GM18951 (cell line): ENCODE data around the gene SIPA1L3.

Experiments
- POLR2A ChIP-seq: IDR thresholded peaks from 4 replicates; pipeline ENCODE4 v1.6.1; 2011; ENCODE audit warnings: mild to moderate bottlenecking; ENCODE audit not compliant: insufficient read length, insufficient read depth; ENCODE audit errors: extremely low read depth
- in situ Hi-C: fragments of 300-500 bp; cut with MboI; formaldehyde crosslinking; loops from one replicate; pipeline ENCODE4 v1.12.0; 2022; ENCODE audit warnings: low sequenced_read_pairs, mixed read lengths, inconsistent platforms; ENCODE audit not compliant: unreplicated experiment

Gene SIPA1L3

DNA sequence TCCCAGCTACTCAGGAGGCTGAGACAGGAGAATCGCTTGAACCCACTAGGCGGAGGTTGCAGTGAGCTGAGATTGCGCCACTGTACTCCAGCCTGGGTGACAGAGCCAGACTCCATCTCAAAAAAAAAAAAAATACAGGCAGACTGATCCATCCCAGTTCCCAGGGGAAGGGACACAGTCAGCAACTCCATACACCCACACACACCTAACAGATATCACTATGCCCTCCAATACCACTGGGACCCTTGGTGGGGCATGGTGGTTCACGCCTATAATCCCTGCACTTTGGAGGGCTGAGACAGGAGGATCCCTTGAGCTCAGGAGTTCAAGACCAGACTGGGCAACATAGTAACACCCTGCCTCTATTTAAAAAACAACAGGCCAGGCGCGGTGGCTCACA is 314.4 kb downstream of the SIPA1L3 start:
- in situ Hi-C loops = no loop called here
- no peak for TF ChIP-seq POLR2A

DNA sequence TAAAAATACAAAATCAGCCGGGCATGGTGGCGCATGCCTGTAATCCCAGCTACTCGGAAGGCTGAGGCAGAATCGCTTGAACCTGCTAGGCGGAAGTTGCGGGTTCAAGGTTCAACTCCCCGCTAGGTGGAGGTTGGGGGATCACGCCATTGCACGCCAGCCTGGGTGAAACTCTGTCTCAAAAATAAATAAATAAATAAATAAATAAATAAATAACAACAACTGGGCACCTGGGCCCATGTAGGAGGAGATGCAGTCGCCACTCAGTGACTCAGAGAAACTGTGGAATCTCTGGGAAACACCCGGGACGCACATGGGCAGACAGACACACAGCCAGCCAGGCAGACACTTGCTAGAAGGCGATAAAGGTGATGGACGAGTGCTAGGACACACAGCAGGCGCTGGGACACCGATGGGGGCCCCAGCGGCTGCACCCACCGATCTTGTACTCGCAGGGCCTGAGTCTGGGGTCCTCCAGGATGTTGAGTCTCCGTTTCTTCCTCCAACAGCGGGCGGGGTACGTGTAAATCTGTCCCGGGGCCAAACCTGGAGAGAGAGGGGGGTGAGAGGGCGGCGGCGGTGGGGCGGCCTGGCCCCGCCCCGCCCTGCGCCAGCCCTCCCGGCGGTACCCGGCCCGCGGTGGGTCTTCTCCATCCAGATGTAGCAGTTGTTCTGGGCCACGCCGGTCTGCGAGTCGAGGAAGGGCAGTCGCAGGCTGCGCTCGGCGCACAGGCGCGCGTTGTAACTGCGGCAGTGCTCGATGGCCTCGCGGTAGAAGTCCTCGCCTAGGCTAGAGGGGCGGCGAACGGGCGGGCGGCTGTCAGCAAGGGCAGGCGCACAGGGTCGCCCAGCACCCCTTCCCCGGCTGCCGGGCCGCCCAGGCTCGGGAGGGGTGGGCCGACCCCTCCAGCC is 315.2 kb downstream of the SIPA1L3 start:
- TF ChIP-seq POLR2A = no peak
- in situ Hi-C loops = no loop called here

DNA sequence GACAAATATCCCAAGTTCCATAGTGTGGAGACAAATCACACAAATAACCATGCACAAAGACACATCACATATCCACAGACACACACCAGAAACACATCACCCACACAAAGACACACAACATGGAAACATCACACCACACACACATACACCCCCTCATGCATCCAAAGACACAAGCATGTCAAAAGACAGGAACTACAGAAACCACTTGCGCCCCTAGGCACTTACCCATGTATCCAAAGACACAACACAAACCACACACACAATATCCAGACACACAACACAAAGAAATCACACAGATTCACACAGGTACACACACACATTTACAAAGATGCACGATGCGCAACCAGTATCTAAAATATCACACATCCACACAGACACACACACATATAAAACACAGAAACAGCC is 316.1 kb downstream of the SIPA1L3 start:
- no peak for TF ChIP-seq POLR2A
- in situ Hi-C loops = no loop called here

DNA sequence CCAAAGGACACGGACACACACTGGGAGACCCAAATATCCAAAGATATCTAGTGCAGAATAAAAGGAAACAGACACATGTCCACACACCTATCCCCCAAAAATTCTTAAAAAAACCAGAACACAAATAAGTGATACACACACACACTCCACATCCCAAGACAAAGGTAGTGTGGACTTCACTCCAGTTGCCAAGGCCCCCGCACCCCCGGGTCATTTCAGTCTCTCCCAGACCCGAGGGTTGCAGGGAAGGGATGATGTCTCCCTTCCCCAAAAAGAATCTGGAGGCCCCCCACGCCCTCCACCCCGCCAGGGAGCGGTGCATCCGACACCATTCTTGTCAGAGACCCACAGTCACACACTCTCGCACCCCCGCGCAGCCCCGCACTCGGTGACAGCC is 316.6 kb downstream of the SIPA1L3 start:
- TF ChIP-seq POLR2A = no peak
- in situ Hi-C loops = no loop called here

- peak; percentile 37 for TF ChIP-seq POLR2A
- in situ Hi-C loops = no loop called here
Observed at GRCh38 chr19:38224014-38224862, 317.2 kb downstream of the SIPA1L3 start, which contains the start of gene DPF1. DPF1 (minus strand) TSS chr19:38224222; CDS start chr19:38224142, 80 bp downstream.

GRCh38 chr19:38224863-38225218 is 317.8 kb downstream of the SIPA1L3 start:
- in situ Hi-C loops = loop anchor here (25.0 kb wide), 1 partner anchor 338 kb away; no protein-coding TSS in a partner anchor

DNA sequence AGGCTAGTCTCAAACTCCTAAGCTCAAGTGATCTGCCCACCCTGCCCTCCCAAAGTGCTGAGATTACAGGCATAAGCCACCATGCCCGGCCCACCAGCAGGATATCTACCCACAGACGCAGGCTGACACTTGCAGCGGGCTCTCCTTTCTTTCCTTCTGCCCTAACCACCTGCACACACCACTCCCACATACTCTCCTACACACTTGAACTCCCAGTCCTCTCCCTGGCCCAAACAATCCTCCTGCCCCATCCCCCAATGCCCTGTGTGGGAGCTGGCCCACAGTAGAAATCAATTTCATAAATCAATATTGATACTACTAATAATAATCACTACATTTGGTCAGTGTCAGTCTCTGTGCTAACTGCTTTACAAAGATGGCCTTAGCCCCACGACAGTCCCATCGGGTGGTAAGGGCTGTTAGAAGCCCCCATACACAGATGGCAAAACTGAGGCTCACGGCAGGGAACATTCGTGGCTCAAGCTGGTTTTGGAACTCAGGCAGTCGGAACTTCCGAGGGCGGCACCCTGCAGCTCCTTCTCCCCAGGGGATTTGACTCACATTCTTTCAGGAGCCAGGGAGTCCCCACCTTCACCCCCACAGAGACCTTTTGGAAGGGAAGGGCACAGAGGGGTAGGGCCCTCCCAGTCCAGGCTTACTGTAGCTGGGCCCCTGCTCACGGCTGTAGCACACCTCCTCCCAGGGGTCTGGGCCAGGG is 320.4 kb downstream of the SIPA1L3 start:
- in situ Hi-C loops = loop anchor here (25.0 kb wide), 1 partner anchor 340 kb away; no protein-coding TSS in a partner anchor
- TF ChIP-seq POLR2A = no peak

DNA sequence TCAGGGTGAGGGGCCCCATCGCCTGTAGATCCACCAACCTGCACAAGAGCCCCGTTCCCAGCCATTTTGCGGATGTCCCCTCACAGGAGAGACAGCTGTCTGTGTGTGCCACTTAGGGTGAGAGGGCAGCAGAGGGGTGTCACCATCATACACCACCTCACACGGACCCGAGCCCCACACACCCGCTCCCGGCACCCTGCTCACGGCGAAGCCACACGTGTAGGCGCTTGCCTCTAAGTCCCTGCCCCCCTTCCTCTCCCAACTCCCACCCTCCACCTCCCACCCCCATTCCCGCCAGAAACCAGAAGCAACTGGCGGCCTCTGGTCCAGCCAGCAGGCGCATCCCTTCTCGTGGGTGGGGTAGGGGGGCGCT is 321.0 kb downstream of the SIPA1L3 start:
- in situ Hi-C loops = loop anchor here (25.0 kb wide), 1 partner anchor 341 kb away; no protein-coding TSS in a partner anchor
- no peak for TF ChIP-seq POLR2A

- in situ Hi-C loops = loop anchor here (25.0 kb wide), 1 partner anchor 341 kb away; no protein-coding TSS in a partner anchor
- TF ChIP-seq POLR2A = no peak
Observed at GRCh38 chr19:38228491-38229439, 321.8 kb downstream of the SIPA1L3 start.

DNA sequence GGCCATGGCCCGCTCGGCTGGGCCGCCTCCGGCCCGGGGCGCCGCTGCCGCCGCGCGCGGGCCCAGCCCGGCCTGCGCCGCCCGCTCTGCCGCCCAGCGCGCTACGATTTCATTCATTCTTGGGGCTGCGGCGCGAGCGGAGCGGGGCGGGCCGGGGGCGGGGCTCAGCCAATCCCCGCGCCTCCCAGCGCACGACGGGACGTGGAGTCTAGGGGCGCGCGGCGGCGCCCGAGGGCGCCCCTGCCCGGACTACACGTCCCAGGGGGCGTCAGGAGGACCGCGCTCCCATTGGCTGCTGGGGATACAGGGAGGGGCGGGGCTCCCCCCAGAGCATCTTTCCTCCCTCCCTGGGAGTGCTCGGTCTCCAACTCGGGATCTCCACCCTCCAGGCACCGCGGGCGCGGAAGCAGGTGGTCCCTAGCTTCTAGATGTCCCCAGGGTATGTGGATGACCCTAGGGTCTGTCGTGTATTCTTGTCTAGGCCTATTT is 322.6 kb downstream of the SIPA1L3 start:
- in situ Hi-C loops = loop anchor here (5.0 to 25.0 kb wide), 3 partner anchors 98 to 342 kb away; no protein-coding TSS in a partner anchor
- no peak for TF ChIP-seq POLR2A

GRCh38 chr19:38230506-38231133 is 323.6 kb downstream of the SIPA1L3 start:
- in situ Hi-C loops = loop anchor here (5.0 to 25.0 kb wide), 3 partner anchors 97 to 343 kb away; no protein-coding TSS in a partner anchor
